Mucosa of stomach (tissue), 1 donor: ENCODE results near the gene FKBP1A.
"Not testable (repeated sequence)": the region's sequence is repeated elsewhere in the genome, so short reads cannot be mapped to it uniquely, and the experiment has no call there.

Experiments used
- H3K27me3 ChIP-seq: one replicate; pipeline ENCODE4 v1.7.0; 2013; ENCODE audit warnings: mild to moderate bottlenecking, low read length; ENCODE audit not compliant: control insufficient read depth, insufficient read depth
- H3K36me3 ChIP-seq: one replicate; pipeline ENCODE4 v1.7.0; 2013; ENCODE audit warnings: low read length; ENCODE audit not compliant: control insufficient read depth, insufficient read depth
- H3K4me1 ChIP-seq: one replicate; pipeline ENCODE4 v1.7.0; 2013; ENCODE audit warnings: mild to moderate bottlenecking, low read length; ENCODE audit not compliant: control insufficient read depth, insufficient read depth
- H3K4me3 ChIP-seq: one replicate; pipeline ENCODE4 v1.7.0; 2013; ENCODE audit warnings: low read length
- H3K9ac ChIP-seq: one replicate; pipeline ENCODE4 v1.7.0; 2013; ENCODE audit warnings: mild to moderate bottlenecking, low read length, moderate library complexity
- H3K9me3 ChIP-seq: one replicate; pipeline ENCODE4 v1.7.0; 2013; ENCODE audit warnings: mild to moderate bottlenecking, low read length, moderate library complexity; ENCODE audit not compliant: control insufficient read depth
- donor health status: Pancreatic carcinoma.

Gene FKBP1A

GRCh38 chr20:1414982-1415381 is 22.1 kb upstream of the FKBP1A start:
- Histone ChIP-seq H3K36me3 (no peaks in the 10 kb centered on the region), H3K4me3 (no peak overlapping the region), H3K27me3 (peaks cover 8% of the 10 kb centered on the region)

GRCh38 chr20:1405801-1406200 is 12.9 kb upstream of the FKBP1A start:
- Histone ChIP-seq H3K4me3 (no peak overlapping the region), H3K9ac (no peak overlapping the region), H3K9me3 (no peaks in the 10 kb centered on the region), H3K36me3 (no peaks in the 10 kb centered on the region), H3K27me3 (peaks cover 7% of the 10 kb centered on the region), H3K4me1 (no peaks in the 10 kb centered on the region)

More at GRCh38 chr20:1414982-1415381, 22.1 kb upstream of the FKBP1A start:
- Histone ChIP-seq H3K9me3 (no peaks in the 10 kb centered on the region), H3K4me1 (no peaks in the 10 kb centered on the region), H3K9ac (no peak overlapping the region)

GRCh38 chr20:1403624-1404023 is 10.8 kb upstream of the FKBP1A start:
- Histone ChIP-seq H3K27me3 (peaks cover 7% of the 10 kb centered on the region), H3K4me3 (no peak overlapping the region), H3K4me1 (peaks cover 8% of the 10 kb centered on the region)

GRCh38 chr20:1402149-1402548 is 9.3 kb upstream of the FKBP1A start:
- no peak overlapping the region for H3K4me3 ChIP-seq
- peaks cover 8% of the 10 kb centered on the region for H3K4me1 ChIP-seq
- H3K9ac ChIP-seq: no peak overlapping the region
- no peaks in the 10 kb centered on the region for H3K36me3 ChIP-seq
- peaks cover 3% of the 10 kb centered on the region for H3K27me3 ChIP-seq
- H3K9me3 ChIP-seq: no peaks in the 10 kb centered on the region

More at GRCh38 chr20:1403624-1404023, 10.8 kb upstream of the FKBP1A start:
- Histone ChIP-seq H3K36me3 (no peaks in the 10 kb centered on the region), H3K9ac (no peak overlapping the region), H3K9me3 (no peaks in the 10 kb centered on the region)

GRCh38 chr20:1401451-1401907 is 8.6 kb upstream of the FKBP1A start:
- Histone ChIP-seq H3K36me3 (no peaks in the 10 kb centered on the region), H3K9me3 (no peaks in the 10 kb centered on the region), H3K4me3 (no peak overlapping the region), H3K9ac (no peak overlapping the region), H3K4me1 (peaks cover 8% of the 10 kb centered on the region), H3K27me3 (peaks cover 3% of the 10 kb centered on the region)

- H3K36me3 ChIP-seq, H3K9me3 ChIP-seq, H3K4me3 ChIP-seq, H3K9ac ChIP-seq, H3K4me1 ChIP-seq, H3K27me3 ChIP-seq: not testable (repeated sequence)
Measured at GRCh38 chr20:1399678-1400366, 7.0 kb upstream of the FKBP1A start.

- H3K4me1 ChIP-seq: peaks cover 14% of the 10 kb centered on the region
- not testable (repeated sequence) for H3K9me3 ChIP-seq, H3K27me3 ChIP-seq, H3K9ac ChIP-seq, H3K4me3 ChIP-seq, H3K36me3 ChIP-seq
Measured at GRCh38 chr20:1398185-1398584, 5.3 kb upstream of the FKBP1A start.

GRCh38 chr20:1397710-1398109 is 4.9 kb upstream of the FKBP1A start:
- Histone ChIP-seq H3K27me3 (no peaks in the 10 kb centered on the region), H3K4me3 (no peak overlapping the region), H3K9ac (no peak overlapping the region), H3K9me3 (no peaks in the 10 kb centered on the region), H3K36me3 (no peaks in the 10 kb centered on the region), H3K4me1 (peaks cover 15% of the 10 kb centered on the region)

- peaks cover 20% of the 10 kb centered on the region for H3K4me1 ChIP-seq
- no peaks in the 10 kb centered on the region for H3K36me3 ChIP-seq
- no peak overlapping the region for H3K9ac ChIP-seq
- no peak overlapping the region for H3K4me3 ChIP-seq
- H3K9me3 ChIP-seq: no peaks in the 10 kb centered on the region
- no peaks in the 10 kb centered on the region for H3K27me3 ChIP-seq
Measured at GRCh38 chr20:1396702-1397101, 3.8 kb upstream of the FKBP1A start.

DNA sequence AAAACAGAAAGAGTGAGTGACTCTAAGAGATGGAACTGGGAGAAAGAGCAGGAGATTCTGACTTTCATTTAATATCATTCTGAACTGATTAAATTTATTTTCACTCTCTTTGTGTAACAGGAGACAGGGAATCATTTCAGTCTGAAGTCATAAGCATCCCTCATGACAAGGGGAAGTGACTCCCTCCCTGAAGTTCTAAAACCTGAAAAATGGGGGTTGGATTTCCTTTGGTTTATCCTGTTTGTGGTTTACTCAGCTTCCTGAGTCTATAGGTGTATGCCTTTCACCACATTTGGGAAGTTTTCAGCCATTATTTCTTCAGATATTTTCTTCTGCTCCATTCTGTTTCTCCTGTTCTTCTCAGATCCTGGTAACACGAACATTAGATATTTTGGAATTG is 3.4 kb upstream of the FKBP1A start:
- peaks cover 25% of the 10 kb centered on the region for H3K4me1 ChIP-seq

DNA sequence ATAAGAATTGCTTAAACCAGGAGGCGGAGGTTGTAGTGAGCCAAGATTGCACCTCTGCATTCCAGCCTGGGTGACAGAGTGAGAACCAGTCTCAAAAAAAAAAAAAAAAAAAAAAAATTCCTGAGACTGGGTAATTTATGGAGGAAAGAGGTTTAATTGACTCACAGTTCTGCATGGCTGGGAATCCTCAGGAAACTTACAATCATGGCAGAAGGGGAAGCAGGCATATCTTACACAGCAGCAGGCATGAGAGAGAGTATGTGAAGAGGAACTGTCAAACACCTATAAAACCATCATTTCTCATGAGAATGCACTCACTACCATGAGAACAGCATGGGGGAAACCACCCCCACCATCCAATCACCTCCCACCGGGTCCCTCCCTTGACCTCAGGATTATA is 1.8 kb upstream of the FKBP1A start:
- no peak overlapping the region for H3K9ac ChIP-seq
- peaks cover 30% of the 10 kb centered on the region for H3K4me1 ChIP-seq
- no peaks in the 10 kb centered on the region for H3K9me3 ChIP-seq
- H3K27me3 ChIP-seq: no peaks in the 10 kb centered on the region
- no peak overlapping the region for H3K4me3 ChIP-seq
- H3K36me3 ChIP-seq: no peaks in the 10 kb centered on the region

More for the DNA sequence above, 3.4 kb upstream of the FKBP1A start:
- Histone ChIP-seq H3K36me3 (no peaks in the 10 kb centered on the region), H3K9me3 (no peaks in the 10 kb centered on the region), H3K9ac (no peak overlapping the region), H3K27me3 (no peaks in the 10 kb centered on the region), H3K4me3 (no peak overlapping the region)

DNA sequence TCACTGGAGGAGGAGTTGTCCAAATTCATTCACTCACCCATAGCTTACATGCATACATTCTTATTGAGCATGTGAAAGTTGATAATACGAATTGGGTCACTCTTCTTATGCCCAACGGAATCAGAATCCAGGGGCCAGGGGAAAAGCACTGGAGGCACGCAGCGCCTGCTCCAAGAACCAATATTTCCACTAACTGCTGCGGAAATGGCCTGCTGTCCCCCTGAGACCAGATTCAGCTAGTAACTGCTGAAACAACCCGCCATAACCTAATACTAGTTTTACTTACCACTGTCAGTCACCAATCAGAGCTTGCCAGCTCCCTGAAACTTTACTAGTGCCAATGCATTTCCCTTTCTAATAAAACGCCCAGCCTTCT is 641 bp upstream of the FKBP1A start:
- H3K4me1 ChIP-seq: peaks cover 42% of the 10 kb centered on the region
- H3K9ac ChIP-seq: peak overlapping the region; percentile 77

GRCh38 chr20:1392443-1392692 is 486 bp downstream of the FKBP1A start:
- Histone ChIP-seq H3K4me3 (peak overlapping the region; percentile 91), H3K9ac (peak overlapping the region; percentile 77), H3K4me1 (peaks cover 48% of the 10 kb centered on the region), H3K9me3 (no peaks in the 10 kb centered on the region), H3K27me3 (no peaks in the 10 kb centered on the region), H3K36me3 (no peaks in the 10 kb centered on the region)

More for the DNA sequence above, 641 bp upstream of the FKBP1A start:
- Histone ChIP-seq H3K36me3 (no peaks in the 10 kb centered on the region), H3K4me3 (peak overlapping the region; percentile 91), H3K27me3 (no peaks in the 10 kb centered on the region), H3K9me3 (no peaks in the 10 kb centered on the region)
